Esophagus squamous epithelium (tissue), 4 donors: ENCODE data around the gene FOXK1.

ENCODE experiments used
- CTCF ChIP-seq, 6 experiments: fragments of 450-650 bp in 4 of 6; fragments of 200-600 bp in 2 of 6; sonication (generic) in 2 of 6; IDR thresholded peaks; one replicate each; pipeline ENCODE4 v1.5.1; 2016 to 2019; ENCODE audit warnings: antibody characterized with exemption in 6 of 6, mild to moderate bottlenecking in 4 of 6, moderate library complexity in 4 of 6
- POLR2A ChIP-seq, 4 donors: fragments of 450-650 bp; IDR thresholded peaks; one replicate each; pipeline ENCODE4 v1.6.1; 2017; ENCODE audit warnings: antibody characterized with exemption in 4 of 4, mild to moderate bottlenecking in 4 of 4, moderate library complexity in 3 of 4

- TF ChIP-seq CTCF (IDR thresholded peaks at IDR 0.05), result no peak
- TF ChIP-seq POLR2A (IDR thresholded peaks at IDR 0.05), result no peak
These were observed 34.0 kb upstream of the FOXK1 start for GRCh38 chr7:4648111-4648510.
